CD4-positive, alpha-beta T cell (primary cell): Measurements from ENCODE around the gene SHROOM1. TPM values are rescaled to one million over a fixed set of nuclear protein-coding genes. Genes with fewer than 3 reads are reported as not detected.

Experiments used
- ATAC-seq: fragments of 200-7000 bp; cut with Tn5 transposase; one replicate; pipeline ENCODE4 v1.10.0; 2022; ENCODE audit warnings: mild to moderate bottlenecking; ENCODE audit not compliant: poor library complexity
- CTCF ChIA-PET: fragments of 350-600 bp; sonication (Branson Sonifier 250); formaldehyde crosslinking; loops from one replicate; lab custom pipeline; 2021; ENCODE audit warnings: antibody characterized with exemption, inconsistent platforms; lab: Charles Lee
- POLR2A ChIA-PET: fragments of 350-600 bp; sonication (Branson Sonifier 250); formaldehyde crosslinking; loops from one replicate; lab custom pipeline; 2021; ENCODE audit warnings: antibody characterized with exemption, inconsistent platforms; lab: Charles Lee
- DNase-seq, 14 experiments: peaks; one replicate each; pipeline ENCODE4 v3.0.0-alpha.2; 2013 to 2020; ENCODE audit warnings: mixed read lengths in 2 of 14
- H3K27ac ChIP-seq, 2 donors: one replicate each; pipeline versions ENCODE4 v1.5.1 to v1.7.0; 2013; ENCODE audit warnings: low read length in 2 of 2, low read depth in 1 of 2, mild to moderate bottlenecking in 1 of 2
- H3K27me3 ChIP-seq, 2 experiments: 1 replicate in 1 of 2; 2 replicates in 1 of 2; pipeline versions ENCODE4 v1.6.1 to v1.7.0; 2013; ENCODE audit warnings: low read length in 2 of 2, control low read depth in 1 of 2, mild to moderate bottlenecking in 1 of 2, moderate library complexity in 1 of 2; ENCODE audit not compliant: insufficient read depth in 2 of 2, control insufficient read depth in 1 of 2
- H3K36me3 ChIP-seq: one replicate; pipeline ENCODE4 v1.6.1; 2013; ENCODE audit warnings: low read length, control low read depth; ENCODE audit not compliant: insufficient read depth
- H3K4me1 ChIP-seq: one replicate; pipeline ENCODE4 v1.6.1; 2013; ENCODE audit warnings: low read length, control low read depth; ENCODE audit not compliant: insufficient read depth
- H3K4me3 ChIP-seq: one replicate; pipeline ENCODE4 v1.5.1; 2013; ENCODE audit warnings: mild to moderate bottlenecking, low read length, moderate library complexity
- H3K9me3 ChIP-seq, 2 experiments: 1 replicate in 1 of 2; 2 replicates in 1 of 2; pipeline versions ENCODE4 v1.6.1 to v1.7.0; 2013; ENCODE audit warnings: low read length in 2 of 2, mild to moderate bottlenecking in 2 of 2, control low read depth in 1 of 2, moderate library complexity in 1 of 2; ENCODE audit not compliant: control insufficient read depth in 1 of 2, insufficient read depth in 1 of 2
- H3K27ac Mint-ChIP-seq: one replicate; pipeline ENCODE4 v1.8.0; 2020; ENCODE audit warnings: mixed read lengths
- H3K27me3 Mint-ChIP-seq: one replicate; pipeline ENCODE4 v1.8.0; 2021; ENCODE audit warnings: mixed read lengths
- H3K36me3 Mint-ChIP-seq: one replicate; pipeline ENCODE4 v1.8.0; 2021; ENCODE audit warnings: low read depth, mixed read lengths
- H3K4me1 Mint-ChIP-seq: one replicate; pipeline ENCODE4 v1.8.0; 2021; ENCODE audit warnings: low read depth, mixed read lengths
- H3K4me3 Mint-ChIP-seq: one replicate; pipeline ENCODE4 v1.8.0; 2020; ENCODE audit warnings: mild to moderate bottlenecking, mixed read lengths
- H3K9me3 Mint-ChIP-seq: one replicate; pipeline ENCODE4 v1.8.0; 2020; ENCODE audit warnings: mixed read lengths
- CTCF ChIP-seq: fragments of 200-600 bp; IDR thresholded peaks from one replicate; pipeline ENCODE4 v1.8.0; 2022; ENCODE audit warnings: antibody characterized with exemption, mild to moderate bottlenecking
- intact Hi-C, 2 experiments: fragments of 100-400 bp; cut with DNase I in 1 of 2; cut with micrococcal nuclease in 1 of 2; formaldehyde crosslinking; loops; one replicate each; pipeline versions ENCODE4 v1.15.1 to v1.9.0; 2023 to 2025; cut with DNase I, micrococcal nuclease
- total RNA-seq, 174 experiments: library from RNA in 2 of 174; stranded (reverse) in 2 of 174; gene quantifications; one replicate each; pipeline ENCODE4 v1.2.3 and lab custom pipeline; 2021 to 2026

Gene SHROOM1
- total RNA-seq, 2 experiments from 2014 or later = 0.59 TPM; not detected in 1

- Histone ChIP-seq H3K4me3 (peak overlapping the region; percentile 95), H3K36me3 (peaks cover 13% of the 10 kb centered on the region), H3K27me3 (no peaks in the 10 kb centered on the region), H3K9me3 (no peaks in the 10 kb centered on the region), H3K27ac (peak overlapping the region; percentile 95 to 98), H3K4me1 (peaks cover 24% of the 10 kb centered on the region)
- ChIA-PET POLR2A (interaction anchor here (0.6 to 2.4 kb wide), 6 partner anchors 9 to 1985 kb away, joined by 3 to 20 read pairs (median 4); partner anchors contain the start of genes AFF4, CCNI2, HSPA4 and RAD50), CTCF (interaction anchor here (2.0 to 3.3 kb wide), 2 partner anchors 18 to 36 kb away, joined by 7 to 11 read pairs; partner anchors contain the start of gene SHROOM1)
- Mint-ChIP-seq H3K36me3 (peaks cover 39% of the 10 kb centered on the region), H3K4me1 (peaks cover 31% of the 10 kb centered on the region), H3K27ac (peak overlapping the region; percentile 97), H3K9me3 (no peaks in the 10 kb centered on the region), H3K4me3 (peak overlapping the region; percentile 96), H3K27me3 (no peaks in the 10 kb centered on the region)
- ATAC-seq (peak; percentile 13), DNase-seq (no peak)
- intact Hi-C loops = loop anchor here in 1 of 2 experiments (2.0 to 10.0 kb wide), 7 partner anchors 97 to 1361 kb away; partner anchors contain the start of genes AFF4, C5orf15, KIF3A and PPP2CA
- no peak for TF ChIP-seq CTCF
Measured at GRCh38 chr5:132865668-132866341, 35.4 kb upstream of the SHROOM1 start.

DNA sequence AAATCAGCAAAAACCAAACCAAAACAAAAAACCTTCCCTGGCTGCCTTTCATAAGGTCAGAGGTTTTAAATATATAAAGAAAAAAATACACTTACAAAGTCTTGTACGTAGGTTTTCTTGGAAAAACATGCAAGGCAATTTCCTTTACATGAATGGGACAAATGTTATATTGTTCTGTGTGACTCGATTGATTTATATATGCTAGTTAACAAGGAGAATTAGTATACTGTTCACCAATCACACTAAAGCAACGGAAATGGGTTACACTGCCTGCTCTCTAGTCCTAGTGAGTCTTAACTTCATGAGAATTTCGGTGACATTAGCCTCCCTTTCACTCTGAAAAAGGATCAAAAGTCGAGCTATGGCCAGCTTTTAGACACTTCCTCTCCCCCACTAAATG, 30.3 kb upstream of the SHROOM1 start:
- no peak overlapping the region for H3K4me3 ChIP-seq
- no peaks in the 10 kb centered on the region for H3K9me3 Mint-ChIP-seq
- TF ChIP-seq CTCF = no peak

GRCh38 chr5:132859889-132860437, 29.5 kb upstream of the SHROOM1 start:
- Histone ChIP-seq H3K9me3 (no peaks in the 10 kb centered on the region), H3K36me3 (no peaks in the 10 kb centered on the region), H3K4me1 (no peaks in the 10 kb centered on the region), H3K27me3 (no peaks in the 10 kb centered on the region), H3K4me3 (no peak overlapping the region), H3K27ac (no peak overlapping the region)
- Mint-ChIP-seq H3K4me3 (no peak overlapping the region), H3K36me3 (no peaks in the 10 kb centered on the region), H3K4me1 (no peaks in the 10 kb centered on the region), H3K9me3 (no peaks in the 10 kb centered on the region), H3K27ac (no peak overlapping the region), H3K27me3 (peaks cover 5% of the 10 kb centered on the region)
- ChIA-PET POLR2A (interaction anchor here (0.5 to 0.9 kb wide), 3 partner anchors 103 to 1878 kb away, joined by 3 read pairs; partner anchors contain the start of genes AFF4, CAMLG and CCNI2), CTCF (no interaction called here)
- ATAC-seq = no peak
- DNase-seq = no peak
- TF ChIP-seq CTCF = no peak
- intact Hi-C loops = loop anchor here in 1 of 2 experiments (10.0 kb wide), 1 partner anchor 1105 kb away; the partner anchor contains the start of gene C5orf15

More for the DNA sequence above, 30.3 kb upstream of the SHROOM1 start:
- H3K4me1 Mint-ChIP-seq = peaks cover 6% of the 10 kb centered on the region
- ATAC-seq (no peak), DNase-seq (no peak)
- H3K4me1 ChIP-seq = peaks cover 5% of the 10 kb centered on the region
- H3K4me3 Mint-ChIP-seq = no peak overlapping the region
- H3K27ac ChIP-seq = no peak overlapping the region
- ChIA-PET CTCF (no interaction called here), POLR2A (interaction anchor here (0.5 to 0.7 kb wide), 2 partner anchors 22 to 113 kb away, joined by 3 read pairs; partner anchors contain the start of gene CCNI2)
- no peaks in the 10 kb centered on the region for H3K9me3 ChIP-seq
- no peak overlapping the region for H3K27ac Mint-ChIP-seq
- H3K36me3 Mint-ChIP-seq = no peaks in the 10 kb centered on the region
- intact Hi-C loops = loop anchor here in 1 of 2 experiments (1.0 to 10.0 kb wide), 2 partner anchors 26 to 1104 kb away; partner anchors contain the start of gene C5orf15
- H3K27me3 ChIP-seq = no peaks in the 10 kb centered on the region
- H3K27me3 Mint-ChIP-seq = peaks cover 5% of the 10 kb centered on the region
- H3K36me3 ChIP-seq = no peaks in the 10 kb centered on the region
